IMR-90 (cell line): ENCODE measurements around the gene CEACAM7. TPM values are rescaled to one million over a fixed set of nuclear protein-coding genes. Genes with fewer than 3 reads are reported as not detected.

Experiments used
- ATAC-seq: fragments of 200-7000 bp; cut with Tn5 transposase; 2 replicates; pipeline ENCODE4 v1.9.1; 2020; ENCODE audit warnings: low read depth, mild to moderate bottlenecking, moderate library complexity
- BruUV-seq: library from RNA; stranded (reverse); fragments of 400-500 nt; replicated peaks from 2 replicates; lab custom pipeline; 2021; lab: Mats Ljungman, UMichigan
- CTCF ChIA-PET: fragments of 300-600 bp; formaldehyde crosslinking; extraction: SDS; loops from one replicate; lab custom pipeline; 2021; ENCODE audit warnings: antibody characterized with exemption; lab: Yijun Ruan, JAX
- POLR2A ChIA-PET: fragments of 300-600 bp; sonication (Branson Sonifier 250); formaldehyde crosslinking; loops from one replicate; lab custom pipeline; 2022; ENCODE audit warnings: antibody characterized with exemption; ENCODE audit not compliant: unreplicated experiment; lab: Charles Lee
- DNase-seq: peaks from one replicate; pipeline ENCODE4 v3.0.0; 2013
- H2AFZ ChIP-seq: replicated peaks from 2 replicates; pipeline ENCODE3; 2013; ENCODE audit warnings: low read length, mild to moderate bottlenecking; ENCODE audit not compliant: poor library complexity
- H2AK5ac ChIP-seq: 2 replicates; pipeline ENCODE4 v1.6.1; 2013; ENCODE audit warnings: low read depth, low read length, inconsistent platforms
- H2AK9ac ChIP-seq: replicated peaks from 2 replicates; pipeline ENCODE3; 2013; ENCODE audit warnings: mild to moderate bottlenecking, low read depth, low read length, moderate library complexity; ENCODE audit not compliant: poor library complexity
- H2BK120ac ChIP-seq: 2 replicates; pipeline ENCODE4 v1.6.1; 2013; ENCODE audit warnings: low read depth, low read length, inconsistent platforms
- H2BK15ac ChIP-seq: 3 replicates; pipeline ENCODE4 v1.6.1; 2013; ENCODE audit warnings: low read depth, low read length, inconsistent platforms
- H2BK20ac ChIP-seq: 2 replicates; pipeline ENCODE4 v1.6.1; 2013; ENCODE audit warnings: low read depth, mild to moderate bottlenecking, inconsistent platforms, low read length, moderate library complexity
- H2BK5ac ChIP-seq: 2 replicates; pipeline ENCODE4 v1.6.1; 2013; ENCODE audit warnings: mild to moderate bottlenecking, low read depth, low read length, inconsistent platforms; ENCODE audit not compliant: poor library complexity, severe bottlenecking
- H3K14ac ChIP-seq: replicated peaks from 2 replicates; pipeline ENCODE4 v1.6.1; 2013; ENCODE audit warnings: low read depth, low read length, inconsistent platforms
- H3K18ac ChIP-seq: 2 replicates; pipeline ENCODE4 v1.6.1; 2013; ENCODE audit warnings: low read depth, low read length, control low read depth
- H3K23ac ChIP-seq: 2 replicates; pipeline ENCODE4 v1.6.1; 2013; ENCODE audit warnings: low read depth, low read length, inconsistent platforms
- H3K27ac ChIP-seq: 2 replicates; pipeline ENCODE4 v1.5.1; 2013; ENCODE audit warnings: mild to moderate bottlenecking, control low read depth, low read length; ENCODE audit not compliant: insufficient read depth
- H3K27me3 ChIP-seq: 2 replicates; pipeline ENCODE4 v1.6.1; 2013; ENCODE audit warnings: low read length; ENCODE audit not compliant: control insufficient read depth, insufficient read depth
- H3K36me3 ChIP-seq: 2 replicates; pipeline ENCODE4 v1.6.1; 2013; ENCODE audit warnings: low read length, mixed read lengths; ENCODE audit not compliant: control insufficient read depth, insufficient read depth
- H3K4ac ChIP-seq: 2 replicates; pipeline ENCODE4 v1.6.1; 2013; ENCODE audit warnings: low read depth, low read length, inconsistent platforms
- H3K4me1 ChIP-seq: 2 replicates; pipeline ENCODE4 v1.6.1; 2013; ENCODE audit warnings: low read length, mixed read lengths; ENCODE audit not compliant: control insufficient read depth, insufficient read depth
- H3K4me2 ChIP-seq: 2 replicates; pipeline ENCODE4 v1.6.1; 2013; ENCODE audit warnings: low read depth, mild to moderate bottlenecking, control low read depth, low read length, moderate library complexity
- H3K4me3 ChIP-seq: 2 replicates; pipeline ENCODE4 v1.5.1; 2013; ENCODE audit warnings: low read depth, mild to moderate bottlenecking, control low read depth, low read length, moderate library complexity; ENCODE audit not compliant: insufficient read depth
- H3K56ac ChIP-seq: 2 replicates; pipeline ENCODE4 v1.6.1; 2013; ENCODE audit warnings: low read length, inconsistent platforms; ENCODE audit not compliant: insufficient read depth; ENCODE audit errors: extremely low read depth
- H3K79me1 ChIP-seq, 2 experiments: 2 replicates each; pipeline ENCODE4 v1.6.1; 2013; ENCODE audit warnings: low read length in 2 of 2, inconsistent platforms in 1 of 2, low read depth in 1 of 2
- H3K9ac ChIP-seq: 2 replicates; pipeline ENCODE4 v1.6.1; 2013; ENCODE audit warnings: low read depth, low read length, control low read depth
- H3K9me1 ChIP-seq: 2 replicates; pipeline ENCODE4 v1.6.1; 2013; ENCODE audit warnings: low read length, inconsistent platforms; ENCODE audit not compliant: insufficient read depth
- H3K9me3 ChIP-seq: 2 replicates; pipeline ENCODE4 v1.6.1; 2013; ENCODE audit warnings: low read length; ENCODE audit not compliant: control insufficient read depth, insufficient read depth
- H4K20me1 ChIP-seq: 2 replicates; pipeline ENCODE4 v1.6.1; 2013; ENCODE audit warnings: low read length, inconsistent platforms; ENCODE audit not compliant: insufficient read depth
- H4K5ac ChIP-seq: 2 replicates; pipeline ENCODE4 v1.6.1; 2013; ENCODE audit warnings: mild to moderate bottlenecking, low read depth, low read length, control low read depth
- H4K8ac ChIP-seq, 2 experiments: 2 replicates each; pipeline ENCODE4 v1.6.1; 2013; ENCODE audit warnings: low read depth in 2 of 2, low read length in 2 of 2, control low read depth in 1 of 2, inconsistent platforms in 1 of 2
- H4K91ac ChIP-seq: 2 replicates; pipeline ENCODE4 v1.6.1; 2013; ENCODE audit warnings: low read depth, low read length, inconsistent platforms; ENCODE audit not compliant: insufficient read depth
- CEBPB ChIP-seq: IDR thresholded peaks from 2 replicates; pipeline ENCODE4 v1.6.1; 2012; ENCODE audit warnings: low read depth, low read length, improper control_type of control experiment
- MAFK ChIP-seq: IDR thresholded peaks from 2 replicates; pipeline ENCODE4 v1.6.1; 2012; ENCODE audit warnings: low read depth, low read length, improper control_type of control experiment
- WGBS, 2 experiments: methylation state at CpG; one replicate each; pipeline versions ENCODE4 v1.1.5 to v1.1.7; 2013; ENCODE audit warnings: missing lambda C conversion rate in 2 of 2; ENCODE audit not compliant: insufficient read length in 1 of 2; ENCODE audit errors: extremely low coverage in 2 of 2; 5-methylcytosine and 5-hydroxymethylcytosine counted together
- dilution Hi-C: fragments of 300-500 bp; cut with HindIII; formaldehyde crosslinking; loops from one replicate; pipeline ENCODE4 v1.14.3; 2018; ENCODE audit warnings: low sequenced_read_pairs; ENCODE audit not compliant: unreplicated experiment
- in situ Hi-C: fragments of 300-500 bp; cut with MboI; formaldehyde crosslinking; loops from 3 replicates; pipeline ENCODE4 v1.14.3; 2019; ENCODE audit warnings: low sequenced_read_pairs, inconsistent platforms, mixed read lengths
- intact Hi-C: fragments of 100-400 bp; cut with micrococcal nuclease; formaldehyde crosslinking; loops from 2 replicates; pipeline ENCODE4 v1.10.0; 2022
- polyA plus RNA-seq, 3 experiments: library from polyadenylated mRNA; depleted of rRNA; stranded (reverse); fragments of >200 nt; gene quantifications; 2 replicates each; pipeline ENCODE4 v1.2.3, GENCODE V29; 2012; ENCODE audit warnings: low replicate concordance in 1 of 3
- total RNA-seq: library from RNA; depleted of rRNA; stranded (reverse); fragments of >200 nt; gene quantifications from 2 replicates; pipeline ENCODE4 v1.2.3, GENCODE V29; 2012

Gene CEACAM7
- total and polyA plus RNA-seq, 2 of the 4 experiments (the other 2 are of a cell fraction), result not detected

DNA sequence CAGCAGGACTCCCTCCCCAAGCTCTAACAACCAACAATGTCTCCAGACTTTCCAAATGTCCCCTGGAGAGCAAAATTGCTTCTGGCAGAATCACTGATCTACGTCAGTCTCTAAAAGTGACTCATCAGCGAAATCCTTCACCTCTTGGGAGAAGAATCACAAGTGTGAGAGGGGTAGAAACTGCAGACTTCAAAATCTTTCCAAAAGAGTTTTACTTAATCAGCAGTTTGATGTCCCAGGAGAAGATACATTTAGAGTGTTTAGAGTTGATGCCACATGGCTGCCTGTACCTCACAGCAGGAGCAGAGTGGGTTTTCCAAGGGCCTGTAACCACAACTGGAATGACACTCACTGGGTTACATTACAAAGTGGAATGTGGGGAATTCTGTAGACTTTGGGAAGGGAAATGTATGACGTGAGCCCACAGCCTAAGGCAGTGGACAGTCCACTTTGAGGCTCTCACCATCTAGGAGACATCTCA, 14.1 kb upstream of the CEACAM7 start:
- H3K79me1 ChIP-seq, result no peaks in the 10 kb centered on the region
- dilution Hi-C loops (no loop called here), in situ Hi-C loops (no loop called here), intact Hi-C loops (no loop called here)
- H3K4ac ChIP-seq, result no peak overlapping the region
- BruUV-seq, result no TSS peak
- no peak overlapping the region for H4K5ac ChIP-seq
- H2BK15ac ChIP-seq, result no peak overlapping the region
- H4K20me1 ChIP-seq, result no peaks in the 10 kb centered on the region
- no peak overlapping the region for H3K56ac ChIP-seq
- H3K14ac ChIP-seq, result no peak overlapping the region
- no peak overlapping the region for H3K4me3 ChIP-seq
- ATAC-seq (no peak), DNase-seq (peak; percentile 33)
- no peaks in the 10 kb centered on the region for H3K4me1 ChIP-seq
- no peaks in the 10 kb centered on the region for H3K9me1 ChIP-seq
- TF ChIP-seq MAFK, result peak; percentile 83
- TF ChIP-seq CEBPB, result no peak
- WGBS, 2 experiments, result no CpG with 5 or more reads among the region's 3 CpGs
- H3K23ac ChIP-seq, result no peak overlapping the region
- H3K4me2 ChIP-seq, result no peak overlapping the region
- H4K91ac ChIP-seq, result no peak overlapping the region
- H4K8ac ChIP-seq, result no peak overlapping the region
- H2AK9ac ChIP-seq, result no peak overlapping the region
- no peak overlapping the region for H3K18ac ChIP-seq
- ChIA-PET CTCF (no interaction called here), POLR2A (no interaction called here)
- H3K36me3 ChIP-seq, result no peaks in the 10 kb centered on the region
- H3K27me3 ChIP-seq, result no peaks in the 10 kb centered on the region
- H2BK5ac ChIP-seq, result no peak overlapping the region
- no peak overlapping the region for H3K9ac ChIP-seq
- H2BK120ac ChIP-seq, result no peak overlapping the region
- no peak overlapping the region for H2AK5ac ChIP-seq
- H2BK20ac ChIP-seq, result no peak overlapping the region
- H3K9me3 ChIP-seq, result no peaks in the 10 kb centered on the region
- H2AFZ ChIP-seq, result no peak overlapping the region
- no peak overlapping the region for H3K27ac ChIP-seq
